RKO (cell line): Measurements from ENCODE around the gene NDST3.
A peak's percentile ranks its signal among the peaks of the same experiment; 100 is the strongest.
"Not testable (repeated sequence)": the region's sequence is repeated elsewhere in the genome, so short reads cannot be mapped to it uniquely, and the experiment has no call there.

ENCODE experiments used
- DNase-seq: peaks from one replicate; pipeline ENCODE4 v3.0.0-alpha.2; 2016; ENCODE audit warnings: low spot score

The NDST3 gene

DNA sequence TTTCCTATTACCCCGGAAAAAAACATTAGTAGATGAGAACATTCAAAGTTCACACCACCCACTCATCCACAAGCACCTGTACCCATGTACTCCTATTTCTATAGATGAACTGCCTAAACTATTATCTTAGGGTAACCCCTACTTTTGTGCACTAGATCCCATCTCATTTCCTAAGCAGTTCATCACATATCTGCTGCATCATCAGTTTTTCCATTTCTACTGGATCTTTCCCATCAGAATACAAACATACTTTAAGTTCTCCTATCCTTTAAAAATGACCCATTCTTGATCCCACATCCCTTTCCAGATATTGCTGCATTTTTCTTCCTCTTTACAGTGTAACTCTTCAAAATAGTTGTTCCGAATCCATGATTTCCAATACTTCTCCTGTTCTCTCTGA, 237.5 kb downstream of the NDST3 start:
- DNase-seq = no peak

GRCh38 chr4:118273642-118274041, 239.4 kb downstream of the NDST3 start:
- DNase-seq = no peak

DNA sequence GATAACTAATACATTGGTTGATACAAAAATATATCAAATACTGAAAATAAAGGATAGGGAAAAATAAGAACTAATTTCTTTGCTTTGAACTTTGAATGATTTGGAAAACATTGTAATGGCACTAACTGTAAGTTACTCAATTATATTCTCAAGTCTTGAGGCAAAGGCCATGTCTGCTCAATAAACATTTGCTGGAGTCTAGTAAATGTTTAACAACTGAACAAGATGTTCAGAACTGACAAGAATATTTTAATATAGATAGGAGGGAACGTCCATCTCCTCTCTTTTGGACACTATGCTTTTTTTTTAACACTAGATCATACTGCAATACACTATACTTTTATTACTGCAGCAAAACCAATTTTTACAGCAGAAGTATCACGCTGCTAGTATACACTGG, 242.3 kb downstream of the NDST3 start:
- no peak for DNase-seq

DNA sequence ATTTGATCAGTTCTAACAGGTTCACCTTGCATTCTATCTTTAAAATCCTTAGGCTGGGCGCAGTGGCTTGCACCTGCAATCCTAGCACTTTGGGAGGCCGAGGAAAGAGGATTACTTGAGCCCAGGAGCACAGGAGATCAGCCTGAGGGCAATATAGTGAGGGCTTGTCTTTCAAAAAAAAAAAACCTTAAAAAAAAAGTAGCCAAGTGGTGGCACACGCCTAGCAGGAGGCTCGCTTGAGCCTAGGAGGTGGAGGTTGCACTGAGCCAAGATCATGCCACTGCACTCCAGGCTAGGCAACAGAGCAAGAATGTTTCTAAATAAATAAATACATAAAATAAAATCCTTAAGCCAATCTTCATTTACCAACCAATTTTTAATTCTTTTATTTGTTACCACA, 243.0 kb downstream of the NDST3 start:
- DNase-seq = no peak

DNA sequence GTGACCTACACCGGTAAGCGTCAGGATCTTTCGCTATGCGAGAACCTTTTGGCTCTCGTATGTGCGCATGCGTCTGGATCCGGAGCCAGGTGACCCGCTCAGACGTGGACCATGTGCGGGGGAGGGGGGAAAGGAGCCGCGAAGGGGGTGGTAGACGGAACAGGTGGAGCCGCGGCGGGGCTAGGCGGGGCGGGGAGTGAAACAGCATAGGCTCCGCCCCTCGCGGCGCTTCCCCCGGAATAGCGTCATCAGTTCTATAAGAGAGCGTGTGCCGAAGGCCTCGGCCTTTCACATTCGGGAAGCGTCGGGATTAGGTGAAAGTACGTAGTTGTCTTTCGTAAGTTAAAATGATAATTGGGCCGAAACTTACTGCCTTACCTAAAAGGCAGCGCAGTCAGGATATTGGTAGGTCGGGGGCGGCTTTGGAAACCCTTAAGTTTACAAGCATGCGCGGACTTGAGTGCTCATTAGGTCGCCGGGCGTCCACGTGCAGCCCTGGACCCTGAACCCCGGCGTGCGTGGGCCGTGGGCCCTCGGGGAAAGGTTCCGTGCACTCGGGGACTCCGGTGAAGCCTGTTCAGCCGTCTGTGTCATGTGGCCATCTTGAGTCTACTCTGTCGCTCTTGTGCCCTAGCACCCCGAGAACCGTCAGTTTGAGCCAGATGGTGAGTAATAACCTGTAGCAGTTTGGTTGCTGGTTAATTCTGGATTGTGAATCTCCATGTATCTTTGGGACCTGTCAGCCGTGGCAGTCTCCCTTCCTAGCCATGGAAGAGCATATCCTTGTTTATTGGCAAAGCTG, 244.4 kb downstream of the NDST3 start:
- peak; percentile 95 for DNase-seq

- DNase-seq = no peak
Measured at GRCh38 chr4:118279328-118279727, 245.0 kb downstream of the NDST3 start.

GRCh38 chr4:118279920-118280432, 245.7 kb downstream of the NDST3 start:
- DNase-seq = no peak

DNA sequence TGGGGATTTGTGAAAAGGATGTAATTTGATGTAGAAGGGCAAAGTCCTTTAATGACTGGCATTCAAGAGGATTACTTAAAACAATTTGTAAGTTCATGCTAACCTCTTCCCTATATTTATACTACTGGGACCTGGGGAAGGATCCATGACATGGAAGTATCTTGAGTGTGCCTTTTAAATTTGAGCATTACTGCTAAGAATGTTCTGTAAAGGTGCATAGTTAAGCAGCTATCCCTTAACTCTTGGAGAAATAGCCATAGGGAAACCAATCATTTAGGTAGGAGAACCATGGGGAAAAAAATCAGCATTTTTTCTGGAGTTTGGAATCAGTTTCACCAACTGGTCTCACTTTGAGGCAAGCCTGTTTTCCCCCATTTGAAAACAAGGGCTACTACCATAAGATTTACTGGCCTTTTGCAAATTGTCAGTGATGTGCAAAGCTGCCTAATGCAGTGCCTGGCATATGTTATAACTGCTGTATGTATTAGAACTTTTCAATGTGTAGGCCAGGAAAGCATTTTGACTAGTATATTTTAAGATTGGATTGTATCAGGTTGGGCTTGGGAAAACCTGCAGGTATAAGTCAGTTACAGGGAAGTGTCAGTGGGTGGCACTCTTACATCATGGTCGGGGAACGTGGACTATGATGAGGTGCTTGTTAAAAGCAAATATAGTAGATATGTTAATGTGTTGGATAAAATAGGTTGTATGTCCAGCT, 246.4 kb downstream of the NDST3 start:
- DNase-seq = peak; percentile 81

- DNase-seq = no peak
Measured at GRCh38 chr4:118281611-118282442, 247.5 kb downstream of the NDST3 start.

GRCh38 chr4:118282692-118283091, 248.4 kb downstream of the NDST3 start:
- peak; percentile 55 for DNase-seq

- no peak for DNase-seq
Measured at GRCh38 chr4:118284169-118284568, 249.9 kb downstream of the NDST3 start.

DNA sequence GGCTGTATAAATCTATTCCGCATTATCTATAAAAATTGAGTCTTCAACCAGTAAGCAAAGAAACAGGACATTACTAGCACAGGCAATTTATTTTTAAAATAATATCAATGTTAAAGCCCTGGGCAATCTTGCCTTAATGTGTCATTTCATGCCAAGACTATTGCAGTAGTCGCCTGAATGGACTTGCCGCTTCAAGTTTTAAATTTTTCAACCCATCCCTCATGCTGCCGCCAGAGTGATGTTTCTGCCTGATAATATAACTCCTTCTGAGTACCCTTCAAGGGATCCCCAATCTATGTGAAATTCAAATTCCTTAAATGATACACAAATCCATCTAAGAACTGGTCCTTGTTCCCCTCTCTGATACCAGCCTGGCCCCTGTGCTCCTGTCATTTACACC, 251.6 kb downstream of the NDST3 start:
- no peak for DNase-seq

DNA sequence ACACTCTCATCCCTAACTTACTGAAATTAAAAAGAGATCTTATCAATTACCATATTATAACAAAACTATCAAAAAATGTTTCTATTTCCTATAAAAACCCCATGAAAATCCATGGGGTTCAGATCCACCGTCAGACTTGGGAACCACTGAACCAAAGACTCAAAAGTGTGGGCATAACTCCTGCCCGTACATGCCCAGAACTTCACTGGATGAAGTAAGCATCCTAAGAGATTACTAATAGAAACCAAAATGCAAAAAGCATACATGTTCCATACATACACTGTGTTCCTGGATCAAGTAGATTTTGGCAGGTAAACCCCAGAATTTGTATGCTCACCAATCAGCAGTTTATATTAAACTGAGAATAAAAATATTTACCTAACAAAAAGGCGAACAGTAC, 252.4 kb downstream of the NDST3 start:
- DNase-seq = no peak

GRCh38 chr4:118287711-118288451, 253.6 kb downstream of the NDST3 start:
- no peak for DNase-seq

- no peak for DNase-seq
Measured at GRCh38 chr4:118289794-118290193, 255.5 kb downstream of the NDST3 start.

- DNase-seq = no peak
Measured at GRCh38 chr4:118290951-118291350, 256.7 kb downstream of the NDST3 start.

DNA sequence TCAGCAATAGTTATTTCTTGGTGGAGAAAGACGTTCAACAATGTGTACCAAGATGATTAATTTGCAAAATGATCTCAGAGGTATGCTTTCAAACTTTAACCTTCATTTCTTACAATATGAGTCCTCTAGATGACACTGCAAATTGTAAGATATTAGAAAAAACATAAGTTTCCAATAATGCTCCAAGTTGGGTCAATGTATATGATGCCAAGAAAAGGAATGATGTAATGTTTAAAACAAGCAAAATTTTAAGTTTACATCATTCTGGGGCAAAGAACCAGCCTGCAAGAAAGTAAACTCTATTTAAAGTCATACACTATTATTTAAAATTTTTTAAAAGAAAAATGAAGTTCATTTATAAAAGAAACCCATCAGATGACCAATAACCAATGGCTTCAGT, 262.4 kb downstream of the NDST3 start:
- no peak for DNase-seq

GRCh38 chr4:118299619-118300018, 265.3 kb downstream of the NDST3 start:
- not testable (repeated sequence) for DNase-seq

DNA sequence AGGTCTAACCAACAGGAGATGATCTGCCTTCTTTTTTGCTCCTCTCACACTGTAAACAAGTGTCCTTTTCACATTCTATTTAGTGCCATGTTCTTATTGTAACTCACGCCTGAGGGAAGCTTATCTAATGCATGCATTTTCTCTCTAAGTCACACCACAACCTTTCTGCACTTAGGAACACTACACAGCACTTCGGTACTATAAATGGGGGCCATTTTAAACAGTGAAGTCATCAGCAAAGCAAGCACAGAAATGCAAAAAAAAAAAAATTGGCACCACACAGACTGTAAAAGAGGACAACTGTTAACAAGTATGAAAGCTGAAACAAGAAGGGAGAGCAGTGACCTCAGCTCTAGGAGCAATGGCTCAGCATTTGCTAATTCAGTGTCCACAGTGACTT, 273.4 kb downstream of the NDST3 start:
- DNase-seq = no peak
